Activated T-cell treated with anti-CD3 and anti-CD28 coated beads, Interleukin-2, amount 50 U/mL, for 1 hour (primary cell): ENCODE data around the gene PHLDB2.
"Not testable (repeated sequence)": the region's sequence is repeated elsewhere in the genome, so short reads cannot be mapped to it uniquely, and the experiment has no call there.

Experiments used
- DNase-seq: peaks from one replicate; pipeline ENCODE4 v3.0.0-alpha.2; 2020

The PHLDB2 gene

GRCh38 chr3:111859061-111859973 is at the start of gene PHLDB2:
Gene PHLDB2 (plus strand): TSS chr3:111859265. CDS start chr3:111884078, 24,813 bp downstream.
- peak; percentile 68 for DNase-seq

DNA sequence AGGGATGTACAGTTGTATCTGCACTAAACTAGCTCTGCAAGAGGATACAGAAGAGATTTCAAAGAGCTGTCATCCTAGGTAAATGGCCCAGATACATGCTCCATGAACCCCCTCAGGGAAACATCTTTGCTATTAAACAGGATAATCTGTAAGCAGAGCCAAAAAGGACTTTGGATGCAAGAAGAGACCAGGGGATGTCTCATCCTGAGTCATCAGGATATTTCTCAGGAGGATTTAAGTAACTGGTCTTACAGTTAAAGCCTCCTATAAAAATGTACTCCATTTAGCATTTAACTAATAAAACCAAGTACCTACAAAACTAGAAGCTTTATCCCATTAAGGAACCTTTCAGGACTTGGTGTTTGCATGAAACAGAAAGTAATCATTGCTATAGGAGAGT is 48.2 kb upstream of the PHLDB2 start:
- DNase-seq: no peak

DNA sequence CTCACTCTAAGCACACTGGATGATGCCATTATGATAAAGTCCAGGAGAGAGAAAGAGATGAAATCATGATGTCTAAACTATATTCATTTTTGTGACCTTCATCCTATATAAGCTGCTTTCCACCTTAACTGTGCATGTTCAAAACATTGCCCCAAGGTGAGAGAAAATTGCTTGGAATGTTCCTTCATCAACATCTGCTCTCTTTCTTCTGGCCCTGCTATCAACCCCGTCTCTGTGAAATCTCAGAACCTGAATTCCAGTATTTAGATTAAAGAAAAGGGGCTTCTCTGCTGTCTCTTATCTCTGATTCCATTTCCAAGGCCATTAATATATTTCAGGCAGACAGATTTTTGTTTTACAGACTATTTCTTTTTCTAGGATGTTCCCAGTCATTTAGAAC is 47.3 kb upstream of the PHLDB2 start:
- DNase-seq: no peak

DNA sequence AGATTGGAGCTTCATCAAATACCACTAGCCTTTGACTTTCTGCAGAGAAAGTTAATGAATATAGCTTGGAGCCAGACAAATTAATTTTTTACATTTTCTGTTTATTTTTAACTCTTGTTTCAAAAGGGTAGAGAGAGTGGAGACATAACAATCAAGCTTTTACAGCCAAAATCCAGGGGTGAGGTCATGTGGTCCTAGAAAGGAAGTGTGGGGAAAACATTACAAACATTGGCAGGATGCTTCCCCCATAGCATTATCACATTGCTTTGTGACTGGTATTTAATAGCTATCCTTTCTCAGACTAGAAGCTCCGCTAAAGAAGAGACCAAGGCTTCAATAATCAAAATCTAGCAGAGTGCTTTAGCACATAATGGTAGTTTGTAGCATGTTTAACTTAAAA is 46.4 kb upstream of the PHLDB2 start:
- no peak for DNase-seq

- no peak for DNase-seq
Measured at GRCh38 chr3:111813441-111813840, 45.6 kb upstream of the PHLDB2 start.

DNA sequence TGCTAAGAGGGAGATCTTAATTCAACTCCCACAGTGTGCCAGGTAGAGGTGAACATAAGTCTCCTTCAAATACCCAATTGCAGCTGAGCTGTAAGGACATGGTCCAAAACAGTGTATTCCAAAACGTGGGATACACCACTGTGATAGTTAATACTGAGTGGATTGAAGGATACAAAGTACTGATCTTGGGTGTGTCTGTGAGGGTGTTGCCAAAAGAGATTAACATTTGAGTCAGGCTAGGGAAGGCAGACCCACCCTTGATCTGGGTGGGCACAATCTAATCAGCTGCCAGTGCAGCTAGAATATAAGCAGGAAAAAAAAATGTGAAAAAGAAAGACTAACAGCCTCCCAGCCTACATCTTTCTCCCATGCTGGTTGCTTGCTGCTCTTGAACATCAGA is 45.1 kb upstream of the PHLDB2 start:
- DNase-seq: no peak

DNA sequence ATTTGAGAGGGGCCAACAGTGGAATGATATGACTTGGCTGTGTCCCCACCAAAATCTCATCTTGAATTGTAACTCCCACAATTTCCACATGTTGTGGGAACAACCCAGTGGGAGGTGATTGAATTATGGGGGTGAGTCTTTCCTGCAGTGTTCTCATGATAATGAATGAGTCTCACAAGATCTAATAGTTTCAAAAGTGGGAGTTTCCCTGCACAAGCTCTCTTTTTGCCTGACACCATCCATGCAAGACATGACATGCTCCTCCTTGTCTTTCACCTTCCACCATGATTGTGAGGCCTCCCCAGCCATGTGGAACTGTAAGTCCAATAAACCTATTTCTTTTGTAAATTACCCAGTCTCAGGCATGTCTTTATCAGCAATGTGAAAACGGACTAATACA is 42.3 kb upstream of the PHLDB2 start:
- not testable (repeated sequence) for DNase-seq

- DNase-seq: no peak
Measured at GRCh38 chr3:111819927-111820326, 39.1 kb upstream of the PHLDB2 start.

DNA sequence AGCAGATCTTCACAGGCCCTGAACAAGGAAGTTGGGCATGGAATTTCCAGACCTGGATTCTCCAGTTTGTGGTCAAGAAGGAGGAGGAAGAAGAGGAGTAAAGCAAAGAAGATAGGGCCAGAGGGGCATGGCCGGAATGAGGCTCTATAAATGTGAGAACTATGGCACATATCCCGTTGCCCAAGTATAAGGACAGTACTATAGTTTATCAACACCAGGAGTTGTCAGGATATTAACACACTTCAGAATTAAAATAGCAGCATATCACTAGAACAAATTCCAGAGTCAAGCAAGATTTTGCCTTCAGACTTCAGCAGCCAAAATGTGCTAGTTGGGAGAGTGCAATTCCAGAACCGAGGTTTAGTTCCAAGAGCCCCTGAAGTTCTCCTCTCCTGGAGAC is 38.4 kb upstream of the PHLDB2 start:
- DNase-seq: no peak

- DNase-seq: no peak
Measured at GRCh38 chr3:111821891-111822290, 37.2 kb upstream of the PHLDB2 start.

DNA sequence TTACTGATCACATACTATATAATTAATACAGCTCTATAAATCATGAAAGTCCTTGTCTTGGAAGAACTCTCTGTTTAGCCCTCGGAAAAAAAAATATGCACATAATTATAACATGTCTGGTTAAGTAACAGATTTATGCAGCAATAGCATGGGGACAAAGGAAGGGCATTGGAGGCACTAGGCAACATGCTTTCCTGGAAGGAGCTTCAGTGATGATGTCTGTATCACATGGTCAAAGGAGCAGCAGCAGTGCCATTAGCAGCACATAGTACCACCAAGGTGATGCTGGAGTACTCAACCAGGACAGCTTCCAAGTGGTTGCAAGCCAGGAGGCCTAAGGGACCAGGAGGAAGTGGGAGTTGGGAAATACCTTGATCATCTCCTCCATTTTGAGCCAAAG is 36.3 kb upstream of the PHLDB2 start:
- no peak for DNase-seq

GRCh38 chr3:111823341-111823855 is 35.7 kb upstream of the PHLDB2 start:
- no peak for DNase-seq

DNA sequence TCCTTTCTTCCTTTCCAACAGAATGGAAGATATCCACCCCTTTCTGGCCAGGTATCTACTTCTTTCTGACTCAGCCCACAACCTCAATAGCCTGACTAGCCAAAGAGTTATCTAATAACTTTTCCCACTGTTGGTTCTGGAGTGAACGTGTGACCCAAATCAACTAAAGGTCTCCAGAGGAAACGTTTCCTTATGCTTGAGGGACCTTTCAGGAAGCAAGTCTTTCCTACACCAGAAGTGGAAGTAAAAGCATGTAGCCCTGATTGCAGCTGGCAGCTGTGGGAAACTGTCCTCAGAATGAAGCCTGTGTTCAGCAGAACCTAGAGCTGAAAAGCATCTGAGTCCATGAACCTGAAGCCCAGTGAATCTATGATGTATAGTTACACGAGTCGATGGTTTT is 34.7 kb upstream of the PHLDB2 start:
- no peak for DNase-seq

DNA sequence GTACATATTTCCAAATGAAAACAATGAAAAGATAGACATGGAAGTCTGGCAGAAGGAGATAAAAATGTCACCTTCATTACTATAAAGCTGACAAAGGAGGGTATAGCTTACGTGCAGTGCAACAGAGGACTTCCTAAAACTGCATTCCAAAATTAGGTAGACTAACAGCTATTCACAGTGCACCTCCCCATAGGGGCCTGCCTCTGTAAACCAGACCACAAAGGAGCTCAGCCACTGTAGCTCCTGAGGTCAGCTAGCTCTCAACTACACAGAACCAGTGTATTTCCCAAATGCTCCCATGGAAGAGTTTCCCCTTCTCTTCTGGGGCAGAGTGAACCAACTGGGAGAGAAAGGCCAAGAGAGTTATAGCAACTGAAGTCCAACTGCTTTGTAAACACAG is 31.2 kb upstream of the PHLDB2 start:
- no peak for DNase-seq

DNA sequence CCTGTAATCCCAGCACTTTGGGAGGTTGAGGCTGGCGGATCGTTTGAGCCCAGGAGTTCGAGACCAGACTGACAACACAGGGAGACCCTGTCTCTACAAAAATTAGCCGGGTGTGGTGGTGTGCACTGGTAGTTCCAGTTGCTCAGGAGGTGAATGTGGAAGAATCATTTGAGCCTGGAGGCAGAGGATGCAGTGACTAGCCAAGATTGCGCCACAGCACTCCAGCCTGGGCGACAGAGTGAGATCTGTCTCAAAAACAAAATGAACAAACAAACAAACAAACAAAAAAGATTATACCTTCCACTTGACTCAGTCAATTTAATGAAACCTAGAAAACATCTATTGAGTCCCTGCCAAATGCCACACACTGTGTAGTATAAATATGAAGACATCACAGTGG is 30.5 kb upstream of the PHLDB2 start:
- DNase-seq: no peak

DNA sequence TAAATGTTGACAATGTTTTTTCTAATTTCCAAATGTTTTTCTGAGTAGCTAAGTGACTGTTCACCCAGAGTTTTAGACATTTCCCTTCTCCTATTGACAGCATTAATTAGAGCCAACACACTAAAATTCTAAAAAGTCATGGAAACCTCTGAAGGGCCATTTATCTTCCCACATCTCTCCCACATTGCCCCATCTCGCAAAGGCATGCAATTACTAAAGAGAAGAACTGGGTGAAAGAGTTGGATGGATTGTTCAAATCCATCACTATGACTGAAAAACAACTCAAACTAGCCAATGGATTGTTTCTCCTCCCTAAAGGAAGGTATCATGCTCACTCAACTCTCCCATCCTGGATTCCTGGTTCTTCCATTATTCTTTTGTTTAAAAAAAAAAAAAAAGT is 30.0 kb upstream of the PHLDB2 start:
- no peak for DNase-seq

DNA sequence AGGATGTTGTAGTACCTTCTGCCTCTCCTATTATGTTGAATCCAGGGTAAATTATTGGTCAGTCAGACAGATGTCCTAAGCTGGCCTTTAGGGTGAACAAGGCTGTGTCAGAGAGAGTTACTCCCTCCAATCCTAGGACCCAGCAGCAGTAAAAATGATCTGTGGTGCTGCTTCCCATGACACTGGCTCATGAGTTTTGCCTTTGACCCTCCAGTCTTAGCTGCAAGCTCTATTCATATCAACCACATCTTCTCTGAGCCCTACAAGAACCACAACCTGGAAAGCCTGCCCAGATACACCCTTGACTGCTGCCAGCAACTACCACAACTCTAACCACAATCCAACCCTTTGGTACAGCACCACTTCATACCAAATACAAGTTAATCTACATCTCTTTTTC is 27.2 kb upstream of the PHLDB2 start:
- DNase-seq: no peak

- DNase-seq: no peak
Measured at GRCh38 chr3:111837112-111837511, 22.0 kb upstream of the PHLDB2 start.

DNA sequence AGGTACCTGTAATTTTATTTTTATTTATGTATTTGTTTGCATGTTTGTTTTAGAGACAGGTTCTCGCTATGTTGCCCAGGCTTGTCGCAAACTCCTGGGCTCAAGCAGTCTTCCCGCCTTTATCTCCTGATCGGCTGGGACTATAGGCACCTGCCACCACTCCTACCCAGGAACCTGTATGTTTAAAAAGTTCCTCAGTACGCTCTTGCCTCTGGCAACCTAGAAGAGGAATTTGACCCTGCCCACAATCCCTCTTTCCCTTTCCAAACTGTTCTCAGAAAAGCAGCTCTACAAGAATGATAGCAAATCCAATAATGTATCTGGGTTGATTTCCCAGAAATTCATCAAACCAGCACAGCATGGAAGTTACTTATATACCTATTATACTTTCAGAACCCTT is 20.9 kb upstream of the PHLDB2 start:
- no peak for DNase-seq

GRCh38 chr3:111846039-111846438 is 13.0 kb upstream of the PHLDB2 start:
- no peak for DNase-seq

DNA sequence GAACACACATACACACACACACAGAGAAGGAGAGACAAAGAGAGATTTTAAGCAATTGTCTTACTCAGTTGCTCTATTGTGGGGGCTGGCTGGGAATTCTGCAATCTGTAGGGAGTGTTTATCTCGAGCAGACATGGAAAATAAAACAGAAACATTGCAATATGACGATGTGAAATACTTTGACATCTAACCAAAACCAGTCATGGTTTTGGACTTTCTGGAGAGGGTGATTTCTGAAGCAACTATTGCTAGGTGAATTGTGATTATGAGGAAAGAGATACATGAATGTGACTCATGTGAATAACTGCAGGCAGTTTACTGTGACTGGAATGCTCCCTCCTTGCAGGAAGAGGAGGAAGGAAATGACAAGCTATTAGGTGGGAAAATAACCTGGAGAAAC is 12.3 kb upstream of the PHLDB2 start:
- no peak for DNase-seq

GRCh38 chr3:111848283-111848682 is 10.8 kb upstream of the PHLDB2 start:
- no peak for DNase-seq

GRCh38 chr3:111848778-111849177 is 10.3 kb upstream of the PHLDB2 start:
- no peak for DNase-seq

GRCh38 chr3:111850537-111850936 is 8.5 kb upstream of the PHLDB2 start:
- no peak for DNase-seq

DNA sequence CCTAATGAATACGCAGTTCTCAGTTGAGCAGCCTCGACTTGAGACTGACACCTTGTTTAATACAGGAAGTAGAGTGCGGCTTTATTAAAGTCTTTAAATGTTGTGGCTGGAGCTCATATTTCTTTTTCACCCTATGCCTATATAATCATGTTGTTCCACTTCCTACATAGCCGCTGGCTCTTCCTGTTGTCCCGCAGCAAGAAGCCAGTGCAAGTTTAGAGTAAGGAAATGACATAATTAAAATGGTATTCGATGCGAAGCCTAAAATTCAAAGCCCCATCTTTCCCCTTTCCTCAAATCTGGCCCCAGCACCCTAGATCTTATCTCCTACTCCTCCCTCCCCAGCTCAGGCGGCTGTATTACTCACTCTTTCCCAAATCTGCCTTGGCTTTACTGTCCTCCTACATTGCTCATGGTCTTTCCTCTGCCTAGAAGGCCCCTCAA is 7.5 kb upstream of the PHLDB2 start:
- no peak for DNase-seq
